Activated CD4-positive, CD25-positive, alpha-beta regulatory T cell treated with anti-CD3 and anti-CD28 coated beads, Interleukin-2, amount 50 U/mL, for 16 hours (primary cell): ENCODE data around the gene HIPK2.

Experiments used
- DNase-seq: peaks from one replicate; pipeline ENCODE4 v3.0.0-alpha.2; 2020; ENCODE audit warnings: low read depth, low spot score

HIPK2 gene

DNA sequence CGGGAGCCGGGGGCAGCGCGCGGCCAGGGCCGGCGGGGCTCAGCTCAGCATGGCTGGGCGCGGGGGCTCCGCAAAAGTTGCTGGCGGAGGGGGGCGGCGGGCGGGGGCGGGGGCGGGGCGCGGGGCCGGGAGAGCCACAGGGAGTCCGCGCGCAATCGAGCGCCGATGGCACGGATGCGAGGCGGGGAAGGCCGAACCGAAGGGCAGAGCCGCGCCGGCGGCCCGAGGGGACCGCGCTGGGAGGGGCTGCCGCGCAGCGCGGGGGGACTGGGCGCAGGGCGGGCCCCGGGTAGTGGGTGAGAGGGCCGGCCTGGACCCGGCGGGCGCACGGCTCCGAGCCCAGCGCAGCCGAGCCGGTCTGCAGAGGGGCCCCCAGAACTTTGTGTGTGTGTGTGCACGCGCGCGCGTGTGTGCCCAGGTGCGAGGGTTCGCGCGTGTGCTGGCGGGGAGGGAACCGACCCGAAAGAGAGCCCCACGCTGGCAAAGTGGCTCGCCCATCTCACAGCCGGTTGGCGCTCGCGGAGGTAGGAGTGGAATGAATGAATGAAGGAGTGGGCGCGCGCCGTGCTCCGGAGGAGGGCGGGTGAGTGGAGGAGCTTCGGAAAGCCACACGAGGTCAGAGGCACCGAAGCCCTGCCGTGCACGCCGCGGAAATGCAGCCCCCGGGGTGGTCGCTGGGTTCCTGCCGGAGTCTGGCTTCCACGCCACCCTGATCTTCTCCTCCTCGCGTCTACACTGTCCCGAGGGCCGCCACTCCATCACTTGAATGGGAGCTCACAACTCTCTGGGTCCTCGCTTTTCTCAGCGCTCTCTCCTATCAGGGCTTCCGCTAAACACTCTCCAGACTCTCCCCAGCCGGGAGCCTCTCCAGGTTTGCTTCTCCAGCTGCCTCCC lies at the start of gene HIPK2:
TSS of gene HIPK2 (minus strand) at position 51 of the 894 bp plus-strand sequence. CDS start 375 bp downstream, outside the sequence.
- peak; percentile 43 for DNase-seq

DNA sequence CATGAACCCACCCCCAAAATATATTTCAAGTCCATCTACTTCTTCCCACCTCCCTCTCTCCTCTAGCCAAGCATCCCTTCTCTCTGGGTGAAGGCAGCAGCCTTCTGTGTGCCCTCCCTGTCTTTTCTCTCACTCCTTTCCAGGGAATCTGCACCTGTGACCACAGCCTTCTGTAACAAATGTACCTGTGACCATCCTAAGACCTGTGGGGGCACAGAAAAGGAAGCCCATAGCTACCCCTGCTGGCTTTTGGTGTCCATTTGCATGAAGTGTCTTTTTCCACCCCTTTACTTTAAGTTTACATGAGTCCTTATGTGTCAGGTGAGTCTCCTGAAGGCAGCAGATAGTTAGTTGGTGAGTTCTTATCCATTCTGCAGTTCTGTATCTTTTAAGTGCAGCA lies 49.2 kb upstream of the HIPK2 start:
- DNase-seq = no peak

DNA sequence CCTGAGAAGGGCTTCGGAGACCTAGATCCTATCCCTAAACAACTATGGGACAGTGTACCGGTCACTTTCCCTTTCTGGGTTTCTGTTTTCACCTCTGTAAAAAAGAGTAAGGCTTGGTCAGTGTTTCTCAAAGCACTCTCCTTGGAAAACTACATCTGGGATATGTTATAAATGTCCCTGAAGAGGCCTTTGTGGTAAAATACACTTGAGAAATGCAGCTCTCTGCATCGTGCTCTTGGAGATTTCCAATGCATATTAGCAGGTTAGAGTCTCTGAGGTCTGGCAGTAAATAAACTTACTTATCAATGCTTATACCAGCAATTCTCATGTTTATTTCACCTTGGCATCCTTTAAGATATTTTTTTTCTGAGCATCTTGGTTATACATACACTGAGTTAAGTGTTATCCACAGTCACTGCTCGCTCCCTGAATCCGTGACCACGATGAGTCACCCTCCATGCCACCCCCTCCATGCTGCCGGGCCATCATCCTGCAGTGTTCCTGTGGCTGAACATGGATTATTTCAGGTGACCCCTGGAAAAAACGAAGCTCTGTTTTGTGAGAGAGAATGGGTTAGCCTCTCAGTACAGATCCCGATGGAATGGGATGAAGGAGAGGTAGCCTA lies 48.0 kb upstream of the HIPK2 start:
- DNase-seq = no peak

DNA sequence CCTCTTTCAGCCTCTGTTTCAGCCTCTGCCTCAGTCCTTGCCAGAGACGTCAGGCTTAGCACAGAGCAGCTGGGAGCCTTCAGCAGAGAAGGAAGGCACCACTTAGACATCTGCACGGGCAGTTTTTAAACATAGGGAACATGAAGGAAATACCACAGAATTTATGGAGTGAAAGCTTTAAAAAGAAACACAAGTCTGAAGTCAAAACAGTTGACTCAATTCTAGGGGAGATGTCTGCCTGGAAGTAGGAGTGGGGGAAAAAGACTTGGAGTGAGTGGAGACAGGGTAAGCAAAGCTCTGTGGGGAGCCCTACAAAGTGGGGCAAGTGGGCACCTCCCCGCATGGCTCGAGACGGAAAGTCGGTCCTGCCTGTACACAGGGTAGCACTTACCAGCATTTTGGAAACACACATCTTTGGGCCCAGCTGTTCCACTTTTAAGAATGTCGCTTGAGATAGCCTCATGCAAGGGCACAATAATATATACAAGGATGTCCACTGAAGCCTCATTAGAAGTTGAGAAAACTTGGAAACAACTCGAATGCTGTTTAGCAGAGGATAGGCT lies 46.2 kb upstream of the HIPK2 start:
- DNase-seq = no peak

DNA sequence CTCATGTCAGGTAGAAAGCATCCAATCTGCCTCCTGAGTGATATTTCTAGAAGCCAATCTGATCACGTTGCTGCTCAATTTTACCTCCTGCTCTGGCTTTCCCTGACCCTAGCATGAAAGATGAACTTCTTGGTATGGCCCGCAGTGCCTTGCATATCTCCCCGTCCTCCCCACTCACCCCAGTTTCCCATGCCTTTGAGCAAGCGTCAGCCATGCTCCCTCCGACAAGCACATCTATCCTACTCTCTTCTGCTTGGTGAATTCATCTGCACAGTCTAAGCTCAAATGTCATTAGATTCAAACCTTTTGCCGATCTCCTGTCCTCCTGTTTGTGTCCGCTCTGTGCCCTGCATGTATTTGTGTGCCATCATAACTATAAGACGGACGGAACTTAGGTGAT lies 45.1 kb upstream of the HIPK2 start:
- no peak for DNase-seq

DNA sequence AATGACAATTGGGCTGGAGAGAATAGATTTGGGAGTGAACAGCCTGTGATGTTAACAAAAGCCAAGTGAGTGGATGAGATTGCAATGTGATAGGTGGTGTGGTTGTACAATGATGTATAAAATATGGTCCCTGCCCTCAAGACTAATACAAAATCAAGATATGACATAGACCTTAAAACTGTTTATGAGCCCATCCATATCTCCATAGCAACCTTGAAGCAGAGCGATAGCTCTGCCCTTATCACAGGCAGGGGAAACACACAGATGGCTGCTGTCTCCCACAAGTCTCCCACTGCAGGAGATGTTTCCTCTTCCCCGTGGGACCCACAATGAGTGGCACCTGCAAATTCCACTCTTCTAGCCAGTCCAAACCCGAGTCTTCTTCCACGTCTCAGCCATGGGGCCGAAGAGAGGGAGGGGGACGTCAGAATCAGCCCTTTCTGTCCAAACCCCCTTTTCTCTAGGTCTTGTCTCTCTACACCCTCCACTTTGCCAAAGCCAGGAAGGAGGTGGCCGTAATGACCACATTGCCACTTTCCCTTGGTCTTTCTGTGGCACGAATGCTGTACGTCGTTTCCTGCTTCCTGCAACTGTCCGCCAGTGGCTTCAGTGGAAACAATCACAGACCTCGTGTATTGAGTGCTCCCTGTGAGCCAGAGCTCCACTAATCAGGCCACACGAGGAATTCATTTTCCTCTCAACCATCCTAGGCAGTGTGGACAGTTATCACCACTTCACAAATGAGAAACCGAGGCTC lies 43.7 kb upstream of the HIPK2 start:
- no peak for DNase-seq

DNA sequence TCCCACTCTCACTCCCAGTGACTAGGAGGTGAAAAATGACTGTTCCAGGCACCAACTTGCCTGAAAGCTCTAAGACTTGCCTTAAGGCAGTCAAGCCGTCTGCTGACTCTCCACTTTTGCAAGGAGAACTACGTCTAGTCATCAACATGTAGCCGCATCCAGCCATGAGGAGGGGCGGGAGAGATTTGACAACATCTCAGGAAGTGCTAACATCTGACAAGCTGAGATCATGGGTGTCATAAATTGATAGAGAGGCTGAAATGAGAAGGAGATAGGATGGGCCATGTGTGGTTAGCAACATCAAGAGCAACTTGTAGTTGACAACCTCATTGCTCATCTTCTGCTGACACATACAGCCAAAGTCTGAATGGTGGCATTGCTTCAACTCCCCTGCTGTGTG lies 42.3 kb upstream of the HIPK2 start:
- DNase-seq = no peak

DNA sequence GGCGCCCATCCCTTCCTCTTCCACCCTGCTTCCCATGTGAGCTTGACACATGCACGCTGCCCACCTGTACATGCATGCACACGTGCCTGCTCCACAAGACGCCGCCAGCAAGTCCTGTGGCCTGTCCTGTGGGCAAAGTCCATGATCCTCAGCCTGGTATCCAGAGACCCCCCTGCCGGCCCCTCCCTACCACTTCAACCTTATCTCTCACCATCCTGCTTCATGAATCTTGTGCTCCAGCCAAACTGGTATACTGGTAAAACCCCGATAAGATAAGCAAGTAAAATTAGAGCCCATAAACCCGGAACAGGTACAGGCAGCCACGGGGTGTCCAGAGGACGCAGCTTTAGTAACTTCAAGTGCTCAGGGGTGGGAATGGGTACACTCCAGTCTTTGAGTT lies 39.5 kb upstream of the HIPK2 start:
- no peak for DNase-seq

DNA sequence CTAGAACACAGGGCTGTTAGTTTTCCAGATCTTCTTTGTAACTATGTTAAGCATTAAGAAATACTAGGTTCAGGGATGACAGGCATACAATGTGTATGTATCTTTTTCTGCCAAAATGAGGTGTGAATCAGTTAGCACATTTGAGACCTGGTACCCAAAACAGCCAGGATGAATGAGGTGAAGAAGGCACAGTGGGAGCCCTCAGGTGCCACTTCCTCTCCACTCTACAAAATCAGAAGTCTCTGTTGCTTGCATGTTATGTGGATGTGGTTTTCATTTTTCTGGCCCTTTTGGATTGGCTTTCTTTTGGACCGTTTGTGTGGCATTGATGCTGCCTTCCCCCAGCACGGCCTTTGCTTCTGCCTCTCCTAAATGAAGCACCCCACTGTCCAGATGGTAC lies 35.9 kb upstream of the HIPK2 start:
- DNase-seq = no peak

DNA sequence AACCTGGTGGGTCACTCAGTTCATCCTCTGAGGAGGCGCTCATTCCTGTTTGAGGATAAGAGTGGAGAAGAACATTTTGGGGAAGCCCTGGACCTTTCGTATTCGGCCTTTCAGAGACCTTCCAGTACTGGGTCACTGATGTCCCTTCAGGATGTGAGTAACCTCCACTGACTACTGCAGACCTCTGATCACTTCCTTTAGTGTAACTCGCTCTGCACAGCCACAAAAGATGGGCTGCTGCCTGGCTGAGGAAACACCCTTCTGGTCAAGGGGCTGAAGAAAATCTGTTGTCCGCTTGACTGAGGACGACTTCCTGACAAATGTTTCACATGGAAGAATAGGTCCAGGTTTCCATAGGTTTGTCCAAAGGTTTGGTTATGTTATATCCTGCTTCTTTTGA lies 35.4 kb upstream of the HIPK2 start:
- no peak for DNase-seq

DNA sequence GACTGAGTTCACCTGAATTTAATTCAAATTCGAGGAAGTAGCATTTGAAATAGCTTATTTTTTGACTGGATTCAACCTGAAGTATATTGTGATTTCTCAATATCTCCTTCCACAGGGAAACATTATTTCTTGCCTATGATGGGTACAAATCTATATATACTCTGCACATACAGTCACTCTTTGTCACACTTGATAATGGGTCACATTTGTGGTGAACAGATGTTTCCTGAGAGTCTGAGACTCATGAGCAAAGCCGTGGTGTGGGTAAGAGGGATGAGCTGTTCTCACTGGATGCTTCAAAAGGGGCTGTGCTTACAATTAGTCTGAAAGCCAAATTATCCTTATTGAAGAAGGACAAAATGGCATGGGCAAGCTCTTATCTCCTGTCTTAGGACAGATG lies 33.3 kb upstream of the HIPK2 start:
- no peak for DNase-seq

DNA sequence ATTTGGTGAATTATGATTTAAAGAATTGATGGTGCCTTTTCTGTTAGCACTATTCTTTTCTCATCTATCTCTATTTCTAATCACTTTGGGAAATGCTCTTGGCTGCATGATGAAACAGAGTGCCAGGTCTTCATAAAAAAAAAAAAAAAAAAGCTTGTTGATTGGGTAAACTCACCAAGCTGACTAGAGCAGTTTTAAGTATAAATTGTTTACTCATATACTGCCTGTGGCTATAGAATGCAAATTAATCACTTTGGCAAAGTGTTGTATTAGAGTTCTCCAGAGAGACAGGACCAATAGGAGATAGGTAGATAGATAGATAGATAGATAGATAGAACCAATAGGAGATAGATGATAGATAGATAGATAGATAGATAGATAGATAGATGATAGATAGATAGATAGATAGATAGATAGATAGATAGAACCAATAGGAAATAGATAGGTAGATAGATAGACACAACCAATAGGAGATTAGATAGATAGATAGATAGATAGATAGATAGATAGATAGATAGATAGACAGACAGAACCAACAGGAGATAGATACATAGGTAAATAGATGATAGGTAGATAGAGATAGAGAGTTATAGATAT lies 31.1 kb upstream of the HIPK2 start:
- DNase-seq = no peak

DNA sequence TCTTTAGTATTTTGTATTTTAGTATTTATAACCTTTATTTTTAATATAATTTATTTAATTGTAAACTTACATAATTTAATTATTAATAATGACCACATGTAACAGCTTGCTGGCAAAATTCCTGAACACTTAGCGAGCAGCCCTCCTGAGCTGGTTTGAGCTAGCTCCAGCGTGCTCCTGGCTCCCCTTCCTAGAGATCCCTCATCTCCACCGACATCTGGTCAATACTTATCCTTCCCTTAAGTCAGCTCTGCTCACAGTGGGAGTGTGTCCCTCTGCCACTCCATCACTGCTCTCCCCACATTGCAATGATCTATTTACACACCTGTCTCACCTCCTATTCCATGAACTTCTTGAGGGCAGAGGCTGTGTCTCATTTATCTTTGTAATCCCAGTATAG lies 30.6 kb upstream of the HIPK2 start:
- DNase-seq = no peak

DNA sequence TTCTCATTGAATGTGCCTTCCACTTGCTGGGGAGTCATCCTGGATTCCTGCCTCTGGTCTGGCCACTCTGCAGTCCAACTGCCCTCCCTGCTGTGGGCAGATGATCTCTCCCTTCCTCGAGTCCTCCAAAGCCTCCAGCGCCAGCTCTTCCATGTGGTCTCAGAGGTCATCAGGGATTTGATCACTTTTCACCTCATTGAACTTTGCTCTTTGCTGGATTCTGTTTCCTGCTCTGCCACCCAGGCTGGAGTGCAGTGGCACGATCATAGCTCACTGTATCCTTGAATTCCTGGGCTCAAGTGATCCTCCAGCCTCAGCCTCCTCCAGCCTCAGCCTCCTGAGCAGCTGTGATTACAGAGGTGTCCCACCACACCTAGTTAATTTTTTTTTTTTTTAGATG lies 29.2 kb upstream of the HIPK2 start:
- DNase-seq = no peak

DNA sequence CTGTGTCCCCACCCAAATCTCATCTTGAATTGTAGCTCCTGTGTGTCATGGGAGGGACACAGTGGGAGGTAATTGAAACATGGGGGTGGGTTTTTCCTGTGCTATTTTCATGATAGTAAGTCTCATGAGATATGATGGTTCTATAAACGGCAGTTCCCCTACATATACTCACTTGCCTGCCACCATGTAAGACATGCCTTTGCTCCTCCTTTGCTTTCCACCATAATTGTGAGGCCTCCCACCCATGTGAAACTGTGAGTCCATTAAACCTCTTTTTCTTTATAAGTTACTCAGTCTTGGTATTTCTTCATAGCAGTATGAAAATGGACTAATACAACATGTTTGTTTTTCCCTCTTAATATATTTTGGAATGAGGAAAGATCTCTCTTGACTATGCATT lies 26.8 kb upstream of the HIPK2 start:
- no peak for DNase-seq

DNA sequence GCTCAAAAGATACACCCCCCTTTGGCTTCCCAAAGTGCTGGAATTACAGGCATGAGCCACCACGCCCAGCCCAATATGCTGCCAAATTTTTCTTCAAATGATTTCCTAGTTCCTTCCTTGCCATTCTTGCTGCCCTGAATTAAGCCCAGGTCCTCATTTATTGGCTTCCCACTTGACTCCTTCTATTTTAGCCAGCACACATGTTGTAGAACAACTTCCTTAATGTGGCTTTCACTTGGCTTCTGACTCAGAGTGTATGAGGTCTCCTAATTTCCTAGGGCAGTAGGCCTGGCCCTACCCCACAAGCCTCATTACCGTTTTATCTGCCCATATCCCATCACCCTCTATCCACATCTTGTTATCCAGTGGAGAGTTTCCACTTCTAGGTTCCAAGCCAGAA lies 21.8 kb upstream of the HIPK2 start:
- DNase-seq = no peak

DNA sequence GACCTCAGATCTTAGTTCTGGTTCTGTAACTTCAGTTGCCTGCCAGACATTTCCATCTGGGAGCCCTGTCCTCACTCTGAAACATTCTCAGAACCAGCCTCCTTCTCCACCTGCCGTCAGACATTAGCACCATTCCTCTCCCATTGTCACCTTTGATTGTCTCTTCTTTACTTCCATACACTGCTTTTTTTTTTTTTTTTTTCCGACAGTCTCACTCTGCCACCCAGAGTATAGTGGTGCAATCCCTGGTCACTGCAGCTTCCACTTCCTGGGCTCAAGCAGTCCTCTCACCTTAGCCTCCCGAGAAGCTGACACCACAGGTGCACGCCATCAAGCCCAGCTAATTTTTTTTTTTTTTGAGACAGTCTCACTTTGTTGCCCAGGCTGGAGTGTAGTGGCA lies 21.1 kb upstream of the HIPK2 start:
- DNase-seq = no peak

DNA sequence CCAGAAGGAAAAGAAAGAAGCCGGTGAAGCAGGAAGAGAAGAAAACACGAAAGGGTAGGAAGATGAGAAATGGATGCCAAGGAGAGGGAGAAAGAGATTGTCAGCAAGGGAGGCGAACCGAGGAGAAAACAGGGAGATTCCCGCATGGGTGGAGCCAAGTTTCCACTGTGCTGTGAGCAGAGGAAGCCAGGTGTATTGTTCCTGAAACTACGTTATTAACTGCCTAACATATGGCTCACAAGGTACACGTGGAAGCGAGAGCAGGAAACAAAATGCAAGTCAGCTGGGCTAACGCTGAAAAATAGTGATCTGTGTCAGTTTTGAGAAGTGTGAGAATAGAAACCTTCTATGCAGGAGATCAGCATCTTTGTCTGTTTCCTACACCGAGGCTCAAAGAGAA lies 20.4 kb upstream of the HIPK2 start:
- no peak for DNase-seq

DNA sequence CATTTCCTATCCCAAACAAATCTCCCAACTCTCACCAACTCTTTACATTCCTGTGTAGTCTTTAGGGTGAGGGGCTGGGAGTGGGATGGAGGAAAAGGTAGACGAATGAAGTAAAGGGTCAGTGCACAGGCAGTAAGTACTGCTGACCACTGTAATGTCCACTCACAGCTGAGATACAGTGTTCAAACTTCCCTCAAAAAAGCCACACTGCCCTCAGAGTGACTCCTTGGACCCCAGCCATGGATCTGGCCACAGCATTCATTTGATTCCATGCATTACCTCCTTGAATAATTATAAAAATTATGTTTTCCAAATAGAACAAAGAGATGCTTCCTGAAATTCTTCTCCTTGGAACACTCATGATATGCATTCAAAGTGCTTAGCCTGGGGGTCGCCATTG lies 19.8 kb upstream of the HIPK2 start:
- no peak for DNase-seq

DNA sequence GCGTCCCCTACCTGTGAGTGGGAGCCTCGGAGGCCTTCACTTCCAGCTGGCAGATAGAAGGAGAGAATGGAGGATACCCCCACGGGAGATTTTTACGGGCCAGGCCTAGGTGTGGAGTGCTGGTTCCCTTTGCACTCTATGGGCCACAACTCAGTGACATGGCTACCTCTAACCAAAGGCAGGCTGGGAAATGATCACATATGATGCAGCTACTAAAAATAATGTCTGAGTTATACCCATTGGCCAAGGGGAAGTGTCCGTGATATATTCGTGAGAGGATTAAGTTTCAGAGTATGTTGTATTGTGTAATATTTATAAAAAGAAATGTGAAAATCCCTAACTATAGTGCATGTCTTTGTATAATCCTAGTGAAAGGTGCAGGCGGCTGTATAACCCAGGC lies 13.5 kb upstream of the HIPK2 start:
- no peak for DNase-seq

DNA sequence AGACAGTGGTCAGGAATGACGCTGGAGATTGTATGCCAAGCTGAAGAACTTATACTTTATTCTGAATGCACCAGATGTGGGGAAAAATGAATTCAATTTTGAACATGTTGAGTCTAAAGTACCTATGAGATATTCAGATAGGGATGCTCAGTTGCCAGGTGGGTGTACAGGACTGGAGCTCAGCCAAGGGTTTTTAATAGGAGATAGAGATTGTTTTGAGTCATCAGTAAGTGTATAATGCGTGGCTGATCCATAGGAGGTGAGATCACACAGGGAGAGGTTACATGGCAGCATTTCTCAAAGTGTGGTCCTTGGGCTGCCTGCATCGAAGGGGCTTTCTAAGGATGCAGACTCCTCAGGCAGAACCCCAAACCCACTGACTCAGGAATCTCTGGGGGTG lies 6.8 kb upstream of the HIPK2 start:
- no peak for DNase-seq
